Hematopoietic multipotent progenitor cell treated with erythropoietin and hydrocortisone succinate and interleukin-3 and kit ligand, for 15 days (in vitro differentiated cells): ENCODE results near the gene AFG1L.
"Not testable (repeated sequence)": the region's sequence is repeated elsewhere in the genome, so short reads cannot be mapped to it uniquely, and the experiment has no call there.

Source experiments
- DNase-seq: peaks from one replicate; pipeline ENCODE4 v3.0.0-alpha.2; 2015; ENCODE audit warnings: low spot score

The AFG1L gene

GRCh38 chr6:108556866-108557493 is 262.1 kb downstream of the AFG1L start:
- DNase-seq: no peak

GRCh38 chr6:108557494-108558371 is 262.9 kb downstream of the AFG1L start:
- peak; percentile 75 for DNase-seq

DNA sequence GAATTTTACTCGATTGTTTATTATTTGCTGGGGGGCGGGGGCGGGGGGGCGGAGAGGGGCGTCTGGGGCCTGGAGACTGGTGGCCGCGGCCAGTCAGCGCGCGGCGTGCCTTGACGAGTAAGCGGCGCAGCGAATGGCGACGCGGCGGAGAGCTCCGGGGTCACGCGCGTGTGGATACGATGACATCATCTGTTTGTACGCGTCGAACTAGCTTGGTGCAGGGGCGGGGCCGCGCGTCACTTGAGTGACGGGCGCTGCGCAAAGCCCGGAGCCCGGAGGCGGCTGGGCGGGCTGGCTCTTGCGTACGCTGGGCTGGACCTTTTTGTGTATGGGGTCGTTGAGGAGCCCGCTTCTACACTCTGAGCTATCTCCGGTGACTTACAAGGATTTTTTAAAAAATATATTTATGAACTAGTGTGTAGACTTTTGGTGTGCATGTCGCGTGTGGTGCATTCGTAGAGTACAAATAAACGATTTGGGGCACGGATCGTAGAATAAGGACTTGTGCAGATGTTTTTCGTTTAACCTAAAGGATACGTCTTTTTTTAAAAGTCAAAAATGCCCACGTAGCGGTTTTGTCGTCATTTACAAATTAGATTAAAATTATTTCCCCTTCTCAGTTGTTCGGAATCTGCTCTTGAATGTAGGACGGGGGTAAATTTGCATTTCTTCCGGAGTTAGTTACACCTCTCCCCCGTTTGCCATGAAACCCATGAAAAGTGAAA is 263.7 kb downstream of the AFG1L start:
- peak; percentile 98 for DNase-seq

GRCh38 chr6:108559097-108559883 is 264.4 kb downstream of the AFG1L start:
- DNase-seq: peak; percentile 90

GRCh38 chr6:108559884-108560462 is 265.1 kb downstream of the AFG1L start:
- peak; percentile 37 for DNase-seq

- DNase-seq: peak; percentile 80
Measured at GRCh38 chr6:108560463-108561308, 265.8 kb downstream of the AFG1L start, which contains the start of gene FOXO3. FOXO3 (plus strand) TSS chr6:108560917; CDS start chr6:108561209, 292 bp downstream.

DNA sequence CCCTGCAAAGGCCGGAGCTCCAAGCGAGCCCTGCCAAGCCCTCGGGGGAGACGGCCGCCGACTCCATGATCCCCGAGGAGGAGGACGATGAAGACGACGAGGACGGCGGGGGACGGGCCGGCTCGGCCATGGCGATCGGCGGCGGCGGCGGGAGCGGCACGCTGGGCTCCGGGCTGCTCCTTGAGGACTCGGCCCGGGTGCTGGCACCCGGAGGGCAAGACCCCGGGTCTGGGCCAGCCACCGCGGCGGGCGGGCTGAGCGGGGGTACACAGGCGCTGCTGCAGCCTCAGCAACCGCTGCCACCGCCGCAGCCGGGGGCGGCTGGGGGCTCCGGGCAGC is 266.4 kb downstream of the AFG1L start:
- DNase-seq: not testable (repeated sequence)

DNA sequence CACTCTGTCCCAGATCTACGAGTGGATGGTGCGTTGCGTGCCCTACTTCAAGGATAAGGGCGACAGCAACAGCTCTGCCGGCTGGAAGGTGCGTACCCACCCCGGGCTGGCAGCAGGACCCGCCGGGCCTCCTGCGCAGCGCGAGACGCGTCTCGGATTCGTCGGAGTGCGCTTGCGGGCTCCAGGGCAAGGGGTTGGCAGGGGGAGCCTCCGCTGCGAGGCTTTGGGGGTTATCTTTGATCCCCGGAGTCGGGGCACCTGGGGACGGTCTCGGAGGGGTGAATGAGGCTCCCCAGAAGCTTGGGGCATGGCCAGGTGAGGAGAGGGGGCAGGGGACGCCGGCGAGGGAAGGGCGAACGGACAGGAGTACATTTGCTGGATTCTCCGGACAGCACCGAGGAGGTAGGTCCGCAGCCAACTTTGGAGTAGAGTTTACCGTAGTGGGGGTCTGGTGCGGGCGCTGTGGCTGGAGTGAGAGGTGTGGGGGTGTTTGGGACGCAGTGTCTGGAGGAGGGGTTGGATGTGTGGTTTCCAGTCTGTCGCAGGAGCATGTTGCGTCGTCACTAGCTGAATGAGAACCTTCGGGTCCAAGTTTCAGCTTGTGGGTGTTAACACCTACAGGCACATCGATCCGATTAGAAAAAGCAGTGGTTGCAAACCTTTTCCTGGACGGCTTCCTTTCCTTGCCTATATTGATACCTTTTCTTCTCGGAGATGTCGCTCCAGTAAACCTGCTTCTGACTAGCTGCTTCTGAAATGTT is 267.1 kb downstream of the AFG1L start:
- DNase-seq: peak; percentile 56

DNA sequence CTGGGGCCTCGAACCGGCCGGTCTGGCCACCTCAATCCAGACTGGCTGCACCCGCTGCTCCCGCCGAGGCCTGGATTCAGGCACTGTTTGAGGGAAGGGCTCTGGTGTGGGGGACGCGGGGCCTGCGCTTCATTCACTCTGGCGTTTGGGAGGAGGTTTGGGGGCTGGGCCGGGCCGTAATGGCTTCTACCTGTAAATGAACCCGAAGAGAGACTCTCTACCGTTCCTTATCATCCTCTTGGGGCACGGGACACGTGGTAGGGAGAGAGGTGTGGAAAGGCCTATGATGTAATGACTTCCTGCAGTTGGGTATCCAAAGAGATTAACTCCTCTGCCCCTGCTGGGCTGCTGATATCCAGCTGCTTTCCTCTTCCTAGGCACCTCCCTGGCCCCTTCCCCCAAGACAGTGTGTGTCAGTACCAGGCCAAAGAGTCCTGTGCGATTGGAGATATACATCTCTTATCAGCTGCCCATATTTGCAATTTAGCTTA is 267.7 kb downstream of the AFG1L start:
- peak; percentile 81 for DNase-seq

GRCh38 chr6:108563292-108563691 is 268.4 kb downstream of the AFG1L start:
- no peak for DNase-seq

GRCh38 chr6:108564178-108564577 is 269.3 kb downstream of the AFG1L start:
- no peak for DNase-seq

DNA sequence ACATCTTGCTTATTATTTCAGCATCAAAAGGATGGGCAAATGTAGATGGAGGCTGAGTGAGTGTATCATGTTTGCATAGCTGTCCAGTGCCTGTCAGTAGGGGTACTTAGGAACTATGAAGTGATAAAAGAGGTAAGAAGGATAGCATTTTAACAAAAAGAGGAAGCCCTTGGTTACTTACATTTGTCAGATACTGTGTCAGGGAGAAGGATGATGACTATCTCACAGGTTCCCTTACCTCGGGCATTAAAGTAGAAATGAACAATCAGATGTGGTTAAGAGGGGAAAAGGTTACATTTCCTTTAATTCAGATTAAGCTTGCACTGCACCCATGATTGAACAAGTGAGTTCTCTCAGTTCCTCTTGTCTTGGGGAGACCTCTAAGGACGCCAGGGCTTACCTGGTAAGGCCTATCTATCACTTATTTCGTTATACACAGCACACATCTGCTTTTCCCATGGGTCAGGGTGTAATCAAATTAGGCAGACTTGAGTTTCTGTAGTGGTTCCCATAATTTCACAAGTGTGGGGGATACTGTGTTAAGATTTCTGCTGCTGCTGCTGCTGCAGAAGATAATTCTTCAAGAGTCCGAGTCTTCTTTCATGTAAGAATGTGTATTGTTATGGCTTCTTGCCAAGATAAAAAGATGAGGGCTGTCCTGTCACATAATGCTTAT is 270.4 kb downstream of the AFG1L start:
- peak; percentile 52 for DNase-seq

DNA sequence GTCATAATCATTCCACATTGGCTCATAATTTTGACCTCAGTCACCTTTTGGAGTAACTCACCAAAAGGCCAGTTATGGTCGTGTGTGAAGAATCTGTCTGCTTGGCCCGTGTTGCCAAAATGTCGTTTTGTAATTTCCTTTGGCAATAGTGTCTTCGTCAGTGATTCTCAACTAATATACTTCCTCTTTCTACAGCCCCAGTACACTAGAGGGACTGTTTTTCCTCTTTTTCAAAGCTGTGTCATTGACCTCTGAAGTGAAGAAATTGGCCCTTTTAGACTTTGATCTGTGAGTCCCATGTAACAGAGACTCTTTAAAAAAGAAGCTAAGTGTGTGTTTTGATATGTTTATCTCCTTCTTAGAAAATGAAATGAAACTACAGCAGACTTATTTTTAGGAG is 271.0 kb downstream of the AFG1L start:
- DNase-seq: peak; percentile 46

GRCh38 chr6:108566406-108566805 is 271.6 kb downstream of the AFG1L start:
- DNase-seq: no peak

- DNase-seq: no peak
Measured at GRCh38 chr6:108568101-108568500, 273.2 kb downstream of the AFG1L start.

DNA sequence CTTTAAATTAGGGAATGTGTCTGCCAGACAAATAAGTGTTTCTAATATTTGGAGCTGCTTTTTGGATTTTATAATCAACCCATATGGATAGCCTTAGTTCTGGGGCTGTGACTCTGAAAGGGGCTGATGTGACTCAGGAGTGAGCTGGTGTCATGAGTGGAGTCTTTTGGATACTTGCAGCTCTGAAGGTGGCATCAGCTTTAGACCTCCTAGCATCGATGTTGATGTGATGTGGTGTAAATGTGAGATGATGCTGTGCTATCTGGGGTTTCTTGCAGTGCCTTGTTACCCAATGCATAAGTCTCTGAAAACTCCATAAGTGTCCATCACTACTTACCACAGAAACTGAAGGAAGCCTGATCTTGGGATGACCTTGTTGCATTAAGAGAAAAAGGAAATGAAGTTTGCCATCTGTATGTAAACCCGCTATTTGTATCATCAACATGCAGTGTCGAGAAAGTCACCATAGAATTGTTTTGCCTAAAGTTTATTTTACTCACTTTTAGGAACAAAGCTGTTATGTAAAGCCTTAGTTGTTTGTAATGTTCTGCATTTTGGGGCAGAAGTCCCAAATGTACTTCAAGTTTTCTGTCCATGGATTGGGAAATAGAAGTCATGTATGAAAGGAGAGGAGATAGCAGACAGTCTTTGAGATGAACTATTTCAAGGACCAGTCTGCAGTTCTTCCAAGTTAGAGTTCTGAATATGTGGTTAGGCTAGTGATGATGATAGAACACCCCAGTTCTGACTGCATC is 273.9 kb downstream of the AFG1L start:
- DNase-seq: no peak

DNA sequence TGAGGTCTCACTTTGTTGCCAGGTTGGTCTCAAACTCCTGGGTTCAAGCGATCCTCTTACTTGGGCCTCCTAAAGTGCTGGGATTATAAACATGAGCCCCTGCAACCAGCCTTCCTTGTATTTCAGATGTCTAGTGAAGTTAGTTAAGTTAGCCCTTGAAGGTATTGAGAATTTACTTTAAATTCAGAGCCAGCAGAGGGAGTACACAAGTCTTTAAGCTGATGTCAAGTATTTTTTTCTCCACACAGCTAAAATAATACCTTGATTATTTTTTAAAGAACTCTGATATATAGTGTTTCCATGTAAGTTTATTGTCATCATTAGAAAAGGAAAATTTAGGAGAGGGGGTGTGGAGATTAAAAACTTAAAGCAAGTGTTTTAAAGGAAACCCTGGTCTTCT is 275.7 kb downstream of the AFG1L start:
- peak; percentile 33 for DNase-seq

DNA sequence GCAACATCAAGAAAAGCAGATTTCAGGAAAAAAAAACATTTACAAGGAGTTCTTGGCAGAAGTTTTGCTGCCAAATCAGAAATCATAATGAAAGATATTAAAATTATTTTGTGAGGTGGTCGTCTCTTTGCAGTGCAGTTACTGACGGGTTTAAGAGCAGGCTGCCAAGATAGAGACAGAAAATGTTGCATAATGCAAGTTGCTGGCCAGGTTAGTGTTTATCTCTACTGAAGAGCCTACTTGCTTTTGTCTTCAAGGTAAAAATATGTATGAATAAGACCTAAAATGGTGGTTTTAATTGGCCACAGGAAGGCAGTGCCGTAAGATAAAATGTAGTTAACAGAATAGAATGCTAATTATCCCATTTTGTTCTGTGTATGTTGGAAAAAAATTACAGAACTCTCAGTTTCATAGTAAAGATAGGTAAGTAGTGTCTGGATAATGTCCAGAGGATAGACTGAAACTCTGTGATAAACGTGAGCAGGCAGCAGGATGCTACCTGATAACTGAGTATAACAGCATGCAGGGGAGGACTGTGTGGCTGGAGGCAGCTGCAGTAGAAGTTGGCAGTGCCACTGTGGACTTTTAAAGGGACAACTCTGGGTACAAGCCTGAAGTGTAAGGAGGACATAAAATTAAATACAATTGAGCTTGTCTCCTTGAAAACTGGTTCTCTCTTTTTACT is 279.7 kb downstream of the AFG1L start:
- peak; percentile 87 for DNase-seq
